IMR-90 (cell line): Measurements from ENCODE around the gene MSX1. TPM values are rescaled to one million over a fixed set of nuclear protein-coding genes. Genes with fewer than 3 reads are reported as not detected.

ENCODE experiments used
- ATAC-seq: fragments of 200-7000 bp; cut with Tn5 transposase; 2 replicates; pipeline ENCODE4 v1.9.1; 2020; ENCODE audit warnings: low read depth, mild to moderate bottlenecking, moderate library complexity
- BruUV-seq: library from RNA; stranded (reverse); fragments of 400-500 nt; replicated peaks from 2 replicates; lab custom pipeline; 2021; lab: Mats Ljungman, UMichigan
- CTCF ChIA-PET: fragments of 300-600 bp; formaldehyde crosslinking; extraction: SDS; loops from one replicate; lab custom pipeline; 2021; ENCODE audit warnings: antibody characterized with exemption; lab: Yijun Ruan, JAX
- POLR2A ChIA-PET: fragments of 300-600 bp; sonication (Branson Sonifier 250); formaldehyde crosslinking; loops from one replicate; lab custom pipeline; 2022; ENCODE audit warnings: antibody characterized with exemption; ENCODE audit not compliant: unreplicated experiment; lab: Charles Lee
- DNase-seq: peaks from one replicate; pipeline ENCODE4 v3.0.0; 2013
- H2AFZ ChIP-seq: replicated peaks from 2 replicates; pipeline ENCODE3; 2013; ENCODE audit warnings: low read length, mild to moderate bottlenecking; ENCODE audit not compliant: poor library complexity
- H2AK5ac ChIP-seq: 2 replicates; pipeline ENCODE4 v1.6.1; 2013; ENCODE audit warnings: low read depth, low read length, inconsistent platforms
- H2AK9ac ChIP-seq: replicated peaks from 2 replicates; pipeline ENCODE3; 2013; ENCODE audit warnings: mild to moderate bottlenecking, low read depth, low read length, moderate library complexity; ENCODE audit not compliant: poor library complexity
- H2BK120ac ChIP-seq: 2 replicates; pipeline ENCODE4 v1.6.1; 2013; ENCODE audit warnings: low read depth, low read length, inconsistent platforms
- H2BK15ac ChIP-seq: 3 replicates; pipeline ENCODE4 v1.6.1; 2013; ENCODE audit warnings: low read depth, low read length, inconsistent platforms
- H2BK20ac ChIP-seq: 2 replicates; pipeline ENCODE4 v1.6.1; 2013; ENCODE audit warnings: low read depth, mild to moderate bottlenecking, inconsistent platforms, low read length, moderate library complexity
- H2BK5ac ChIP-seq: 2 replicates; pipeline ENCODE4 v1.6.1; 2013; ENCODE audit warnings: mild to moderate bottlenecking, low read depth, low read length, inconsistent platforms; ENCODE audit not compliant: poor library complexity, severe bottlenecking
- H3K14ac ChIP-seq: replicated peaks from 2 replicates; pipeline ENCODE4 v1.6.1; 2013; ENCODE audit warnings: low read depth, low read length, inconsistent platforms
- H3K18ac ChIP-seq: 2 replicates; pipeline ENCODE4 v1.6.1; 2013; ENCODE audit warnings: low read depth, low read length, control low read depth
- H3K23ac ChIP-seq: 2 replicates; pipeline ENCODE4 v1.6.1; 2013; ENCODE audit warnings: low read depth, low read length, inconsistent platforms
- H3K27ac ChIP-seq: 2 replicates; pipeline ENCODE4 v1.5.1; 2013; ENCODE audit warnings: mild to moderate bottlenecking, control low read depth, low read length; ENCODE audit not compliant: insufficient read depth
- H3K27me3 ChIP-seq: 2 replicates; pipeline ENCODE4 v1.6.1; 2013; ENCODE audit warnings: low read length; ENCODE audit not compliant: control insufficient read depth, insufficient read depth
- H3K36me3 ChIP-seq: 2 replicates; pipeline ENCODE4 v1.6.1; 2013; ENCODE audit warnings: low read length, mixed read lengths; ENCODE audit not compliant: control insufficient read depth, insufficient read depth
- H3K4ac ChIP-seq: 2 replicates; pipeline ENCODE4 v1.6.1; 2013; ENCODE audit warnings: low read depth, low read length, inconsistent platforms
- H3K4me1 ChIP-seq: 2 replicates; pipeline ENCODE4 v1.6.1; 2013; ENCODE audit warnings: low read length, mixed read lengths; ENCODE audit not compliant: control insufficient read depth, insufficient read depth
- H3K4me2 ChIP-seq: 2 replicates; pipeline ENCODE4 v1.6.1; 2013; ENCODE audit warnings: low read depth, mild to moderate bottlenecking, control low read depth, low read length, moderate library complexity
- H3K4me3 ChIP-seq: 2 replicates; pipeline ENCODE4 v1.5.1; 2013; ENCODE audit warnings: low read depth, mild to moderate bottlenecking, control low read depth, low read length, moderate library complexity; ENCODE audit not compliant: insufficient read depth
- H3K56ac ChIP-seq: 2 replicates; pipeline ENCODE4 v1.6.1; 2013; ENCODE audit warnings: low read length, inconsistent platforms; ENCODE audit not compliant: insufficient read depth; ENCODE audit errors: extremely low read depth
- H3K79me1 ChIP-seq, 2 experiments: 2 replicates each; pipeline ENCODE4 v1.6.1; 2013; ENCODE audit warnings: low read length in 2 of 2, inconsistent platforms in 1 of 2, low read depth in 1 of 2
- H3K9ac ChIP-seq: 2 replicates; pipeline ENCODE4 v1.6.1; 2013; ENCODE audit warnings: low read depth, low read length, control low read depth
- H3K9me1 ChIP-seq: 2 replicates; pipeline ENCODE4 v1.6.1; 2013; ENCODE audit warnings: low read length, inconsistent platforms; ENCODE audit not compliant: insufficient read depth
- H3K9me3 ChIP-seq: 2 replicates; pipeline ENCODE4 v1.6.1; 2013; ENCODE audit warnings: low read length; ENCODE audit not compliant: control insufficient read depth, insufficient read depth
- H4K20me1 ChIP-seq: 2 replicates; pipeline ENCODE4 v1.6.1; 2013; ENCODE audit warnings: low read length, inconsistent platforms; ENCODE audit not compliant: insufficient read depth
- H4K5ac ChIP-seq: 2 replicates; pipeline ENCODE4 v1.6.1; 2013; ENCODE audit warnings: mild to moderate bottlenecking, low read depth, low read length, control low read depth
- H4K8ac ChIP-seq, 2 experiments: 2 replicates each; pipeline ENCODE4 v1.6.1; 2013; ENCODE audit warnings: low read depth in 2 of 2, low read length in 2 of 2, control low read depth in 1 of 2, inconsistent platforms in 1 of 2
- H4K91ac ChIP-seq: 2 replicates; pipeline ENCODE4 v1.6.1; 2013; ENCODE audit warnings: low read depth, low read length, inconsistent platforms; ENCODE audit not compliant: insufficient read depth
- BHLHE40 ChIP-seq: fragments of 150-350 bp; IDR thresholded peaks from 2 replicates; pipeline ENCODE4 v1.6.1; 2016; ENCODE audit warnings: mild to moderate bottlenecking, low read depth, low read length
- CEBPB ChIP-seq: IDR thresholded peaks from 2 replicates; pipeline ENCODE4 v1.6.1; 2012; ENCODE audit warnings: low read depth, low read length, improper control_type of control experiment
- FOS ChIP-seq: fragments of 150-350 bp; IDR thresholded peaks from 2 replicates; pipeline ENCODE4 v1.6.1; 2016; ENCODE audit warnings: low read depth, low read length
- MAFK ChIP-seq: IDR thresholded peaks from 2 replicates; pipeline ENCODE4 v1.6.1; 2012; ENCODE audit warnings: low read depth, low read length, improper control_type of control experiment
- MAZ ChIP-seq: IDR thresholded peaks from 2 replicates; pipeline ENCODE4 v1.6.1; 2012; ENCODE audit warnings: low read depth, mild to moderate bottlenecking, low read length, improper control_type of control experiment, moderate library complexity, borderline replicate concordance
- MXI1 ChIP-seq: IDR thresholded peaks from 2 replicates; pipeline ENCODE4 v1.6.1; 2012; ENCODE audit warnings: low read depth, mild to moderate bottlenecking, low read length, moderate library complexity, borderline replicate concordance
- NFE2L2 ChIP-seq: fragments of 150-350 bp; IDR thresholded peaks from 2 replicates; pipeline ENCODE4 v1.6.1; 2016; ENCODE audit warnings: low read depth, mild to moderate bottlenecking, low read length
- RFX5 ChIP-seq: IDR thresholded peaks from 2 replicates; pipeline ENCODE4 v1.8.0; 2012; ENCODE audit warnings: low read depth, mild to moderate bottlenecking, low read length, moderate library complexity
- WGBS, 2 experiments: methylation state at CpG; one replicate each; pipeline versions ENCODE4 v1.1.5 to v1.1.7; 2013; ENCODE audit warnings: missing lambda C conversion rate in 2 of 2; ENCODE audit not compliant: insufficient read length in 1 of 2; ENCODE audit errors: extremely low coverage in 2 of 2; 5-methylcytosine and 5-hydroxymethylcytosine counted together
- dilution Hi-C: fragments of 300-500 bp; cut with HindIII; formaldehyde crosslinking; loops from one replicate; pipeline ENCODE4 v1.14.3; 2018; ENCODE audit warnings: low sequenced_read_pairs; ENCODE audit not compliant: unreplicated experiment
- in situ Hi-C: fragments of 300-500 bp; cut with MboI; formaldehyde crosslinking; loops from 3 replicates; pipeline ENCODE4 v1.14.3; 2019; ENCODE audit warnings: low sequenced_read_pairs, inconsistent platforms, mixed read lengths
- intact Hi-C: fragments of 100-400 bp; cut with micrococcal nuclease; formaldehyde crosslinking; loops from 2 replicates; pipeline ENCODE4 v1.10.0; 2022
- polyA plus RNA-seq, 3 experiments: library from polyadenylated mRNA; depleted of rRNA; stranded (reverse); fragments of >200 nt; gene quantifications; 2 replicates each; pipeline ENCODE4 v1.2.3, GENCODE V29; 2012; ENCODE audit warnings: low replicate concordance in 1 of 3
- total RNA-seq: library from RNA; depleted of rRNA; stranded (reverse); fragments of >200 nt; gene quantifications from 2 replicates; pipeline ENCODE4 v1.2.3, GENCODE V29; 2012
- TF ChIP-seq, protein P1 (sequence below): conservative IDR thresholded peaks from 2 replicates; pipeline ENCODE4 v1.5.1; 2012; ENCODE audit warnings: mild to moderate bottlenecking, low read depth, low read length, improper control_type of control experiment

The MSX1 gene
- total and polyA plus RNA-seq, 2 of the 4 experiments (the other 2 are of a cell fraction), result 1.1 to 3.9 TPM

GRCh38 chr4:4899202-4899925 is 39.9 kb downstream of the MSX1 start:
- no peak for DNase-seq
- no peaks in the 10 kb centered on the region for H3K9me1 ChIP-seq
- POLR2A ChIA-PET, result no interaction called here
- in situ Hi-C loops, result no loop called here
- H3K9me3 ChIP-seq, result no peaks in the 10 kb centered on the region
- no peak overlapping the region for H2BK120ac ChIP-seq
- H3K36me3 ChIP-seq, result no peaks in the 10 kb centered on the region
- no TSS peak for BruUV-seq
- no peak overlapping the region for H3K56ac ChIP-seq
- CTCF ChIA-PET, result no interaction called here
- dilution Hi-C loops, result no loop called here
- H3K23ac ChIP-seq, result no peak overlapping the region
- no peak overlapping the region for H4K91ac ChIP-seq
- no peak overlapping the region for H3K27ac ChIP-seq
- no peaks in the 10 kb centered on the region for H3K4me1 ChIP-seq
- H3K9ac ChIP-seq, result no peak overlapping the region
- no peak overlapping the region for H3K4me3 ChIP-seq
- TF ChIP-seq MXI1, result no peak
- TF ChIP-seq CEBPB, result no peak
- TF ChIP-seq FOS, result no peak
- no peak for TF ChIP-seq NFE2L2
- TF ChIP-seq MAFK, result no peak
- no peak for TF ChIP-seq MAZ
- TF ChIP-seq, protein P1, sequence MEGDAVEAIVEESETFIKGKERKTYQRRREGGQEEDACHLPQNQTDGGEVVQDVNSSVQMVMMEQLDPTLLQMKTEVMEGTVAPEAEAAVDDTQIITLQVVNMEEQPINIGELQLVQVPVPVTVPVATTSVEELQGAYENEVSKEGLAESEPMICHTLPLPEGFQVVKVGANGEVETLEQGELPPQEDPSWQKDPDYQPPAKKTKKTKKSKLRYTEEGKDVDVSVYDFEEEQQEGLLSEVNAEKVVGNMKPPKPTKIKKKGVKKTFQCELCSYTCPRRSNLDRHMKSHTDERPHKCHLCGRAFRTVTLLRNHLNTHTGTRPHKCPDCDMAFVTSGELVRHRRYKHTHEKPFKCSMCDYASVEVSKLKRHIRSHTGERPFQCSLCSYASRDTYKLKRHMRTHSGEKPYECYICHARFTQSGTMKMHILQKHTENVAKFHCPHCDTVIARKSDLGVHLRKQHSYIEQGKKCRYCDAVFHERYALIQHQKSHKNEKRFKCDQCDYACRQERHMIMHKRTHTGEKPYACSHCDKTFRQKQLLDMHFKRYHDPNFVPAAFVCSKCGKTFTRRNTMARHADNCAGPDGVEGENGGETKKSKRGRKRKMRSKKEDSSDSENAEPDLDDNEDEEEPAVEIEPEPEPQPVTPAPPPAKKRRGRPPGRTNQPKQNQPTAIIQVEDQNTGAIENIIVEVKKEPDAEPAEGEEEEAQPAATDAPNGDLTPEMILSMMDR, result no peak
- TF ChIP-seq BHLHE40, result no peak
- TF ChIP-seq RFX5, result no peak
- H3K4ac ChIP-seq, result no peak overlapping the region
- intact Hi-C loops, result no loop called here
- H3K4me2 ChIP-seq, result no peak overlapping the region
- no peak overlapping the region for H3K18ac ChIP-seq
- no peaks in the 10 kb centered on the region for H4K20me1 ChIP-seq
- H3K14ac ChIP-seq, result no peak overlapping the region
- no peak overlapping the region for H4K8ac ChIP-seq
- ATAC-seq, result no peak
- no peak overlapping the region for H2BK20ac ChIP-seq
- H2BK15ac ChIP-seq, result no peak overlapping the region
- H2AFZ ChIP-seq, result no peak overlapping the region
- WGBS, 2 experiments, result 50% methylated on average over 1 of the region's 5 CpGs; no CpG with 5 or more reads in 1 of the 2 experiments
- H4K5ac ChIP-seq, result no peak overlapping the region
- no peaks in the 10 kb centered on the region for H3K79me1 ChIP-seq
- no peak overlapping the region for H2BK5ac ChIP-seq
- peaks cover 11% of the 10 kb centered on the region for H3K27me3 ChIP-seq
- no peak overlapping the region for H2AK5ac ChIP-seq
- H2AK9ac ChIP-seq, result no peak overlapping the region
